ENCODE results near the gene P2RX6. TPM values are rescaled to one million over a fixed set of nuclear protein-coding genes. Genes with fewer than 3 reads are reported as not detected.
"Not testable (repeated sequence)": the region's sequence is repeated elsewhere in the genome, so short reads cannot be mapped to it uniquely, and the experiment has no call there.

Gene P2RX6
- total RNA-seq, 4 donors from 2014 or later = 17.6 to 68.9 (median 33.3) TPM

DNA sequence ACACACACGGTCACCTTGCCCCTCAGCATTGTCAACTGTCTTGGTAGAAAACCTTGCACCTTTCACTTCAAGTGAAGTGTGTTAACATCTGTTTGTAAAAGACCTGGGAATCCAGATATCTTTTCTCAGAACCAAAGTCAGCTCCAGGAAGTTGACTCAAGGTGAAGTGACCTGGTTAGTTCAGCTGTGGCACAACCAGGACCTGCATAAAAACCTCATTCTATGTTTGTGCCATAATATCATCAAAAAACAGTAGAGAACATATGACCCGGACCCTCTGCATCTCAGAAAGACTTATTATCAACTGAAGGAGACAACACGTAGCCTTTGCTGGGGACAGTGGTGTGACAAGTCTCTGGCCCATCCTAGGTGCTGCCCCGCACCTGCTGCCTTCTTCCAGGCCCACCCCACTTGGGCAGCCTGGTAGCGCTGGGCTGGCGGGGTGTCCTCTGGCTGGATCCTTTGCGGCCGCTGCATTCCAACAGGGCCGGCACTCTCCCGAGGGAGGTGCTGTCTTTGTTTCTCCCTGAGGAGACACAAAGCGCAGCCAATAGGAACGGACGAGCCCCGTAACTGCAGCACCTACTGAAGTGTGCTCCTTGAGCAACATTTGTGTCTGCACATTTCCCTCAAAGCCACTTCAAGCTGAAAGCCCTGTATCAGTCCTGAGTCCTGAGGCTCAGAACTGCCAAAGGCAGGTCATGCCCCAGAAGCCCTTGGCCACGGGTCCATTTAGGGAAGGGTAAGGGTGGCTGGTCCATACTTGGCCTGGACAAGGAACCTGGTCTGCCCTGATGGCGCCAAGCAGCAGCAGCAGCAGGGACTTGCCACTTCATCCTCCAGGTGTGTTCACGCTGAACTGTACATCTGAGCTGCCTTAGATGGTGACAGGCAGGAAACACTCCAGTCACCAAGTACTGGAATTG lies 56.0 kb downstream of the P2RX6 start:
- DNase-seq (no peak), ATAC-seq (no peak)
- H3K9me3 ChIP-seq = no peaks in the 10 kb centered on the region
- H3K4me1 ChIP-seq = no peaks in the 10 kb centered on the region
- in situ Hi-C loops (cut with MboI; ENCODE audit: low sequenced_read_pairs in 4 of 4) (no loop called here), intact Hi-C loops (cut with DNase I; ENCODE audit: low total_unique reads) (loop anchor here (5.0 kb wide), 1 partner anchor 39 kb away; the partner anchor contains the start of gene SLC7A4)
- no peak overlapping the region for H3K27ac ChIP-seq
- no peaks in the 10 kb centered on the region for H3K36me3 ChIP-seq
- H3K4me3 ChIP-seq = no peak overlapping the region
- no peak for TF ChIP-seq POLR2A (IDR thresholded peaks at IDR 0.05)
- TF ChIP-seq, protein P1, sequence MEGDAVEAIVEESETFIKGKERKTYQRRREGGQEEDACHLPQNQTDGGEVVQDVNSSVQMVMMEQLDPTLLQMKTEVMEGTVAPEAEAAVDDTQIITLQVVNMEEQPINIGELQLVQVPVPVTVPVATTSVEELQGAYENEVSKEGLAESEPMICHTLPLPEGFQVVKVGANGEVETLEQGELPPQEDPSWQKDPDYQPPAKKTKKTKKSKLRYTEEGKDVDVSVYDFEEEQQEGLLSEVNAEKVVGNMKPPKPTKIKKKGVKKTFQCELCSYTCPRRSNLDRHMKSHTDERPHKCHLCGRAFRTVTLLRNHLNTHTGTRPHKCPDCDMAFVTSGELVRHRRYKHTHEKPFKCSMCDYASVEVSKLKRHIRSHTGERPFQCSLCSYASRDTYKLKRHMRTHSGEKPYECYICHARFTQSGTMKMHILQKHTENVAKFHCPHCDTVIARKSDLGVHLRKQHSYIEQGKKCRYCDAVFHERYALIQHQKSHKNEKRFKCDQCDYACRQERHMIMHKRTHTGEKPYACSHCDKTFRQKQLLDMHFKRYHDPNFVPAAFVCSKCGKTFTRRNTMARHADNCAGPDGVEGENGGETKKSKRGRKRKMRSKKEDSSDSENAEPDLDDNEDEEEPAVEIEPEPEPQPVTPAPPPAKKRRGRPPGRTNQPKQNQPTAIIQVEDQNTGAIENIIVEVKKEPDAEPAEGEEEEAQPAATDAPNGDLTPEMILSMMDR (IDR thresholded peaks at IDR 0.05 in 4 of 5, conservative IDR thresholded peaks at IDR 0.05 in 1 of 5) = no peak
- no peaks in the 10 kb centered on the region for H3K27me3 ChIP-seq

DNA sequence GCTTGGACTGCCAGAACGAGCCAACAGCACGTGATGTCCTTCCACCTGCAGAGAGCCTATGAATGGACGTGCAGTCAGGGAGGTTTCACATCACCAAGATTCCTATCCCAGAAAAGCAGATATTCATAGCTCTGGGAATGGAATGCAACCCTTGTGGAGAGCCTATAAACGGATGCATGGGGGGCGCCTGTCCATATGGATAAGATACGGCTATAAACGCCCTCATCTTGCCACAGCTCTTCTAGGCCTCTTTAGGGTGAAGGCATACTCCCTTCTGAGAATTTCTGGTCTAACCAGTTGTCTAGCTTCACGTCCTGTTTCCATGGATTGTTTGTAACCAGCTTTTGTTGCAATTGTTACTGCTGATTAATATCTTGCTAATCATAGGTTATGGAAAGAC lies 56.8 kb downstream of the P2RX6 start:
- DNase-seq; H3K27ac ChIP-seq; in situ Hi-C loops (cut with MboI; ENCODE audit: low sequenced_read_pairs in 4 of 4); H3K27me3 ChIP-seq; H3K36me3 ChIP-seq; H3K4me3 ChIP-seq; ATAC-seq; H3K9me3 ChIP-seq; H3K4me1 ChIP-seq: not testable (repeated sequence)
- intact Hi-C loops (cut with DNase I; ENCODE audit: low total_unique reads) = loop anchor here (5.0 kb wide), 1 partner anchor 39 kb away; the partner anchor contains the start of gene SLC7A4

DNA sequence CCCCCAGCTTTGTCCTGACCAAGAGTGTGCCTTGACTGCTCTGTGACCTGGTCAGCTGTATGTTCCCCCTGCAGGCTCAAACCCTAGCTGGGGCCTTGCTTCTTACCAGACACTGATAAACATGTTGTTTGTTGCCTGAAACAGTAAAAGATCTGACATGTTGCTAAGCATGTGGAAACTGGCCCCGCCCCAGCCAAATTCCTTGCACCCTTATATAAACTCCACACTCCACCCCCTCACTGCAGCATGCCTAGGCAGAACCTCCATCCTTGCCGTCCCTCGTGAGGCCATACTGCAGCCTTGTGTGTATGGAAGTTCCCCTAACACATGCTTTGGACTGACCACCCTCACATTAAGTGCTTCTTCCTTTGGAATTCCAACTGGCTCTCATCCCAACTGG lies 58.1 kb downstream of the P2RX6 start:
- TF ChIP-seq, protein P1 (IDR thresholded peaks at IDR 0.05 in 4 of 5, conservative IDR thresholded peaks at IDR 0.05 in 1 of 5) = no peak
- Histone ChIP-seq H3K27ac (no peak overlapping the region), H3K4me3 (no peak overlapping the region), H3K36me3 (no peaks in the 10 kb centered on the region), H3K9me3 (no peaks in the 10 kb centered on the region), H3K4me1 (no peaks in the 10 kb centered on the region), H3K27me3 (no peaks in the 10 kb centered on the region)
- DNase-seq = no peak
- in situ Hi-C loops (cut with MboI; ENCODE audit: low sequenced_read_pairs in 4 of 4) (no loop called here), intact Hi-C loops (cut with DNase I; ENCODE audit: low total_unique reads) (loop anchor here (5.0 kb wide), 1 partner anchor 41 kb away; the partner anchor contains the start of gene SLC7A4)
- no peak for ATAC-seq

DNA sequence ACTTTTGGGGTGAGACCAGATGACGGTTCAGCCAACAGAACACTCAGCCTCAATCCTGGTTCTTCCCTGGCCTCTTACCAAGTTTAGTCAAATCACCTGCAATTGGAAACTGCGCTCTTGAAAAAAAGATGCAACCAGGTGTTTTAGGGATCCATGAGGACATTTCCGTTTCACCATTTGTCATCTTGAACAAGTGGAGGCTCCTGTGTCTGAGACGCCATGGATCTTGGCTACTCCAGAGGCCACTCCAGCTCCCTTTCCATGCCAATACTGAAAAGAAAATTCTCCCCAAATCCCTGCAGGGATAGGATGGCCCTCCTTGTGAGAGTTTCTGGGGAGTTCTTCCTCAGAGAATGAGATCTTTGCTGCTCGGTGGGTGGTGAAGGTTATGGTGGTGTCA lies 58.5 kb downstream of the P2RX6 start:
- DNase-seq = no peak
- no peak for ATAC-seq
- Histone ChIP-seq H3K9me3 (no peaks in the 10 kb centered on the region), H3K4me1 (no peaks in the 10 kb centered on the region), H3K36me3 (no peaks in the 10 kb centered on the region), H3K27me3 (no peaks in the 10 kb centered on the region), H3K4me3 (no peak overlapping the region), H3K27ac (no peak overlapping the region)
- in situ Hi-C loops (cut with MboI; ENCODE audit: low sequenced_read_pairs in 4 of 4) = no loop called here
- intact Hi-C loops (cut with DNase I; ENCODE audit: low total_unique reads) = loop anchor here (5.0 kb wide), 1 partner anchor 41 kb away; the partner anchor contains the start of gene SLC7A4
- TF ChIP-seq, protein P1 (IDR thresholded peaks at IDR 0.05 in 4 of 5, conservative IDR thresholded peaks at IDR 0.05 in 1 of 5) = no peak
- no peak for TF ChIP-seq POLR2A (IDR thresholded peaks at IDR 0.05)

DNA sequence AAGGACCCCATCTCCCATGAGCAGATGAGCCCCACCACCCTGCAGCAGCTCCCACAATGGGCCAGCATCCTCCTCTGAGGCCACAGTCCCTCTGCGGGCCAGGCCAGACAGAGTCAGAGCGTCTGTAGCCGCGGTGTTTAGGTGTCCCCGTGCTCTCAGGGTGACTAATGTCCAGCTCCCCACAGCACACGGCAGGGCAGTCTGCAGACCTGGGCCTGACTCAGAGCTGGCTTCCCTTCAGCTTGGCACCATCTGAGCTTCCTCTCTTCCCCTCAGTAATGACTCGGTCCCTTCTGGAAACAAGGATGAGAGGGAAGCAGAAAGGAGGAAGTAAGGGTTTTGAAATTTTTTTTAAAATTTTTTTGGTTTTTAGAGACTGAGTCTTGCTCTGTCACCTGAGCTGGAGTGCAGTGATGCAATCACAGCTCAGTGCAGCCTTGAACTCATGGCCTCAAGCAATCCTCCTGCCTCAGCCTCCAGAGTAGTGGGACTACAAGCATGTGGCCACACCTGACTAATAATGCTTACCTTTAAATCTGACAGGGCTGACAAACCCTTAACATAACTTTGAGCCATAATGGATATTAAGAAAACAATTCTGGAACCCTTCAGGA lies 59.2 kb downstream of the P2RX6 start:
- DNase-seq = no peak
- Histone ChIP-seq H3K9me3 (no peaks in the 10 kb centered on the region), H3K27ac (no peak overlapping the region), H3K4me3 (no peak overlapping the region), H3K4me1 (no peaks in the 10 kb centered on the region), H3K36me3 (no peaks in the 10 kb centered on the region), H3K27me3 (no peaks in the 10 kb centered on the region)
- ATAC-seq = no peak
- intact Hi-C loops (cut with DNase I; ENCODE audit: low total_unique reads) (loop anchor here (5.0 kb wide), 1 partner anchor 42 kb away; the partner anchor contains the start of gene SLC7A4), in situ Hi-C loops (cut with MboI; ENCODE audit: low sequenced_read_pairs in 4 of 4) (no loop called here)
- TF ChIP-seq, protein P1 (IDR thresholded peaks at IDR 0.05 in 4 of 5, conservative IDR thresholded peaks at IDR 0.05 in 1 of 5) = no peak
- no peak for TF ChIP-seq POLR2A (IDR thresholded peaks at IDR 0.05)

Measured in gastrocnemius medialis (tissue), 4 donors.